ENCODE data around the gene RHD.
"Not testable (repeated sequence)": the region's sequence is repeated elsewhere in the genome, so short reads cannot be mapped to it uniquely, and the experiment has no call there.

DNA sequence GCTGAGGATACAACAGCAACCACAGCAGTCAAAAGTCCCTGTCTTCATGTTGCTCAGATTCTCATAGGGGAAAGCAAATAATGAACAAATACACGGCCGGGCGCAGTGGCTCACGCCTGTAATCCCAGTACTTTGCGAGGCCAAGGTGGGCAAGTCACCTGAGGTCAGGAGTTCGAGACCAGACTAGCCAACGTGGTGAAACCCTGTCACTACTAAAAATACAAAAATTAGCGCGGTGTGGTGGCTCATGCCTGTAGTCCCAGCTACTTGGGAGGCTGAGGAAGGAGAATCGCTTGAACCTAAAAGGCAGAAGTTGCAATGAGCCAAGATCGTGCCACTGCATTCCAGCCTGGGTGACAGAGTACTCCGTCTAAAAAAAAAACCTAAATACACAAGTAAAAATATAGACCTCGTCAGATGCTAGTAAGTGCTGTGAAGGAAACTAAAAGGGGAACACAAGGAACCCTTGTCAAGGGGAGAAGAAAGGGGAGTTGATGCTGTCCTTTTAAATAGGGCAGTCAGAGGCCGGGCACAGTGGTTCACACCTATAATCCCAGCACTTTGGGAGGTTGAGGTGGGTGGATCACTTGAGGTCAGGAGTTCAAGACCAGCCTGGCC lies 4.1 kb upstream of the RHD start:
- not testable (repeated sequence) for TF ChIP-seq EZH2 (optimal IDR thresholded peaks at IDR 0.05; ENCODE audit: low read depth, low read length); EZH2phosphoT487 (IDR thresholded peaks at IDR 0.05; ENCODE audit: low read length)
- TF ChIP-seq, protein P1, sequence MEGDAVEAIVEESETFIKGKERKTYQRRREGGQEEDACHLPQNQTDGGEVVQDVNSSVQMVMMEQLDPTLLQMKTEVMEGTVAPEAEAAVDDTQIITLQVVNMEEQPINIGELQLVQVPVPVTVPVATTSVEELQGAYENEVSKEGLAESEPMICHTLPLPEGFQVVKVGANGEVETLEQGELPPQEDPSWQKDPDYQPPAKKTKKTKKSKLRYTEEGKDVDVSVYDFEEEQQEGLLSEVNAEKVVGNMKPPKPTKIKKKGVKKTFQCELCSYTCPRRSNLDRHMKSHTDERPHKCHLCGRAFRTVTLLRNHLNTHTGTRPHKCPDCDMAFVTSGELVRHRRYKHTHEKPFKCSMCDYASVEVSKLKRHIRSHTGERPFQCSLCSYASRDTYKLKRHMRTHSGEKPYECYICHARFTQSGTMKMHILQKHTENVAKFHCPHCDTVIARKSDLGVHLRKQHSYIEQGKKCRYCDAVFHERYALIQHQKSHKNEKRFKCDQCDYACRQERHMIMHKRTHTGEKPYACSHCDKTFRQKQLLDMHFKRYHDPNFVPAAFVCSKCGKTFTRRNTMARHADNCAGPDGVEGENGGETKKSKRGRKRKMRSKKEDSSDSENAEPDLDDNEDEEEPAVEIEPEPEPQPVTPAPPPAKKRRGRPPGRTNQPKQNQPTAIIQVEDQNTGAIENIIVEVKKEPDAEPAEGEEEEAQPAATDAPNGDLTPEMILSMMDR (IDR thresholded peaks at IDR 0.05; ENCODE audit: low read length) = not testable (repeated sequence)

Data from MM.1S (cell line).